Mucosa of gallbladder (tissue), 1 donor: ENCODE results near the gene PDE10A. TPM values are rescaled to one million over a fixed set of nuclear protein-coding genes. Genes with fewer than 3 reads are reported as not detected.

ENCODE experiments used
- DNase-seq: peaks from one replicate; pipeline ENCODE4 v3.0.0-alpha.2; 2020; ENCODE audit warnings: low spot score
- total RNA-seq: library from RNA; stranded (reverse); gene quantifications from one replicate; pipeline ENCODE4 v1.2.1, GENCODE V29; 2021
- donor health status: DM: no; HTN: no; CAD: no.

The PDE10A gene
- total RNA-seq = 29.0 TPM

DNA sequence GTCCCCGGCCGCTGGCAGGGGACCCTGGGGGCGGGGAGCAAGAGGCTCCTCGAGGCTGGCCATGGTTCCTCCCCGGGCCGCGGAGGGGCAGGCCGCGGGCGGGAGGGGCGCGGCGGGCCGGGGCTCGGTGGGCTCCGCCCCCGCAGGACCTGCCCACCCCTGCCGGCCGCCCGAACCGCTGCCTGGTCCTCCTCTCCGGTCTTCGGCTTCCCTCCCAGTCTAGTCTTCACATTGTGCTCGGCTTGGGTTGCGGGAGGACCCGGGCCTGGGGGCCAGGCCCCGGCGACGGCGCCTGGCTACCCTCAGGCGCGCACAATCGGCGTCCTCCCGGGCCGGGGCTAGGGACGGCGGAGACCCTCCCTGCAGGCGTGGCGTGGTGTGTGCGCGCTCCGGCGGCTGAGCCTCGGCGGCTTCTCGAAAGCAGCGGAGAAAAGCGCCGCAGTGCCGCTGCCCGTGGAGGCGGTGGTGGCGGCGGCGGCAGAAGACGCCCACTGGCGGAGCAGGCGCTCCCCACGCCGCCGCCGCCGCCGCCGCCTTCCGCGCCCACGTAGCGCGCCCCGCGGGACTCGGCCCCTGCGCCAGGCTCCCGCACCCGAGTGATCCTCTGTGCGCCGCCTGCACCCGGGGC lies at the start of gene PDE10A:
TSS of gene PDE10A (minus strand) at position 493 of the 628 bp plus-strand sequence. CDS start at position 63, 430 bp downstream.
- peak; percentile 52 for DNase-seq

DNA sequence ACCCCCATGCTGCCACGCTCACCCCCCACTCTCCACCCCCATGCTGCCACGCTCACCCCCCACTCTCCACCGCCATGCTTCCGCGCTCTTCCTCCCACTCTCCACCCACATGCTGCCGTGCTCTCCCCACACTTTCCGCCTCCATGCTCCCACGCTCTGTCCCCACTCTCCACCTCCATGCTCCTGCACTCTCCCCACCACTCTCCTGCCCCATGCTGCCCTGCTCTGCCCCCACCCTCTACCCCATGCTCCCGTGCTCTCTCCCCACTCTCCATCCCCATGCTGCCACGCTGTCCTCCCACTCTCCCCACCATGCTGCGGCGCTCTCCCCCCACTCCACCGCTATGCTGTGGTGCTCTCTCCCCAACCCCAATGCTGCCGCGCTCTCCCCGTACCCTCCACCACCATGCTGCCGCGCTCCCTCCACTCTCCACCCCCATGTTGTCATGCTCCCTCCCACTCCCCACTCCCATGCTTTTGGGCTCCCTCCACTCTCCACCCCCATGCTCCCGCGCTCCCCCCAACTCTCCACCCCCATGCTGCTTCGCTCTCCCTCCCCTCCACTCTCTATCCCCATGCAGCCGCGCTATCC lies 46.0 kb upstream of the PDE10A start:
- DNase-seq = no peak

DNA sequence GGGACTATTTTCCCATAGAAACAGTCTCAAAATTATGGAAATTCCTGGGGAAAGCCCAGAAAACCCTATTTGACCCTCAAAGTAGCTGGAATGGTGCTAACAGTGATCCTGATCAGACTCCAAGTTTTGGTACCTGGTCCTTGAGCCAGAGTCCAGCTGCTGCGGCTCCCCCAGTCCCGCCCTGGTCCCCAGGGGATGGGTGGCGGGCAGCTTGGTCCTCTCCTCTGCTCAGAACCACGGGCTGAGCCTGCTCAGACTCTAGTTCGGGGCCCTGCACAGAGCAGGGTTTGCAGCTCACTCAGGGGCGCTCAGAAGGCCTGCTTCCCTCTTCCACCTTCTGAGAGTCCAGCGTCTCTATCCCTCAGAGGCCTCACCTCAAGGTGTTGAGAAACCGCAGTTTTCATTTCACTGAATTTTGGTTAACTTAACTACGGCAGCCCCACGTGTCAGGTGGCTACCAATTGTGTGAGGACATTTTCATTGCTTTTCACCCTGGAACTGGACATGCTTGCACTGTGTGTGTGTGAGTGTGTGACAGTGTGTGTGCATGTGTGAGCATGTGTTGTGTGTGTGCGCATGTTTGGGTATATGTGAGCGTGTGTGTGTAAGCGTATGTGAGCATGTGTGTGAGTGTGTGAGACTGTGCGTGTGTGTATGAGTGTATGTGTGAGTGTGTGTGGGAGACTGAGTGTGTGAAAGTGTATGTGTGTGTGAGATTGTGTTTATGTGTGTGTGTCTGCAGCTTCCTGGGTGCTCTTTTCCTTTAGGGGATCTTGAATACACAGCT lies 44.2 kb upstream of the PDE10A start:
- no peak for DNase-seq

DNA sequence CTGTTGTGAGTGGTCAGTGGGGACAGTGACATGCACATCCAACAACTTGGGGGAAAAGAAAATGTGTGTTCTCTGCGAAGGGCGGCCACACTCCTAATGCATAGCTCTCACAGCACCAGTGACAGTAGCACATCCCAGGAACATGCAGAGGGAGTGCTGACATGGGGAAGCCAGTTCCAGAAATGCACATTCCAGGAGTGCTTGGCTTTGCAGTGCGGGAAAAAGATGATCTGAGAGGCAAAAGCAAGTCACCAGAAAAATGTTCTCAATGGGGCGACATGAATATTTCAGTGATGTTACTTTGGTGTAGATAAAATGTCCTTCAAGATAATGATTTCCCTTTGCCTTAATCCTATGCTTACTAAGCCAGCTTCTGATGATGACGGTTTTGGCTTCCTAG lies 42.9 kb upstream of the PDE10A start:
- no peak for DNase-seq

DNA sequence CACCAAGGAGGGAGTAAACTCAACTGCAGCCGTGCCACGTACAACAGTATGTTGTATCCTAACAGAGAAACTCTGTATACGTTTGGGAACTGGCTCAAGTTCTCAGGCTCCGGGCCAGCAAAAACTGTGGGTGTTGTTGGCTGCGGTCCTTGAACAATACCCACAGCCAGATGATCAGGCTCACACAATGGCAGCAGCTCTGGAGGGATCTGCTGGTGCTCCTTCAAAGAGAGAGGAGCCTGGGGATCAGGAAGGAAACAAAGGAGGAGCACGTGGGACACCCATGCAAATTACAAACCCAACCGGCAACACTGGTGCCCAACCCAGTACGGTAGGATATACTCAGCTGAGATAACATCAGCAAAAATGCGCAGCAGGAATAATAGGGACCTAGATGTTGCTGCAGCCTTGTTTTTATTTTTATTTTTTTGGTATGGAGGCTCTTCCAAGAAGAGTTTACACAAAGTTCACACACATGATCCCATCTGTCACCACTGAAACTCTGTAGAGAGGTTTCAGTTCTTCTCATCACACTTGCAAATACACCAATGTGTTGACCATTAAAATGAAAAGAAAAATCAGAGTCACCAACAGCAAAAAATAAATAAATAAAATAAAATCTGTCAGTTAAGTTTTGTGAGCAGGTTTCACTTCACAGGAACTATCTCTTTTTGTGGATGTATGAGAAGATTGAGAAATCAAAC lies 41.2 kb upstream of the PDE10A start:
- no peak for DNase-seq

DNA sequence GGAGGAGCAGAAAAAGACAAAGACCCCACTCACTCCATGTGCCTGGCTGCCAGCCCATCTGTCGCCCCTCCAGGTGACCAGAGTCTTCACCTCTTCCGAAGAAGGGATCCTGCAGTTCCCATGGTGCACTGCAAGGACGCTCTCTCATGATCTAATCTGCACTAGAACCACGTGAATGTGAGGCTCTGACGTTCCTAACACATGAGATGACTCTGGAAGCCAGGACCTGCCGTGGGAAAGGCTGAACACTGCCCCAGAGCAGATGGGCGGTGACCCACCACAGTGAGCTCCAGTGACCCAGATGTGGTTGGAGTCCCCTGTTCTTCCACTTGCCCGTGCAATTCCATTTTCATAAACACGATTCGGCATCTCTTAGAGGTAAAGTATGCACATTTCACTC lies 39.6 kb upstream of the PDE10A start:
- DNase-seq = no peak

DNA sequence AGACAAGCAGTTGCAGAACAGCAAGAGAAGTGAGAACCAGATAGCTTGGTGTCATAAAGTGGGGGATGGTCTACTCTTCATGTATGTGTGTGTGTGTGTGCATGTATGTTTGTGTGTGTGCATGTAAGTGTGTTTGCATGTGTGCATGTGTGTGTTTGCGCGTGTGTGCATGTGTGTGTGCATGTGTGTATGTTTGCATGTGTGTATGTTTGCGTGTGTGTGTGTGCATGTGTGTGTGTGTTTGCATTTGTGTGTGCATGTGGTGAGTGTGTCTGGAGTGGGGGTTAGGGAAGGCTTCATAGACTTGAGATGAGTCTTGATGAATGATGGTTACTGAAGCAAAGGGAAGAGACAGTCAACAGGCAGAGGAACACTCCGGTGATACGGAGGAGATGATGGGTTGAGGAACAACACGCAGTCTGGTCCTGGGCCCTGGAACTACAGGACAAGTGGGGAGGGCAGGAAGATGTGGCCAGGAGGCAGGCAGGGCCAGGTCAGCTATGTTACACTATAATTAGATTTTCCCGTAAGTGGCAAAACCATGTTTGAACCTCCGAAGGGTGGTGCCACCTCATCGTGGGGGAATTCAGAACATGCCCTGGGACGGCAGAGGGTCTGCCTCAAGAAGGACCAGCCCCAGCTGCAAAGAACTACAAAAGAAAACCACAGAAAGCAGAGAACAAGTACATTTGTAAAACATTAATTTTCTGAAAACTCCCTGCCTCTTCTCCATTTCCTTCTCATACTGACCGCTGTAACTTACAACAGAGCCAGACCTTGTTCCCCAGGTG lies 38.7 kb upstream of the PDE10A start:
- no peak for DNase-seq

DNA sequence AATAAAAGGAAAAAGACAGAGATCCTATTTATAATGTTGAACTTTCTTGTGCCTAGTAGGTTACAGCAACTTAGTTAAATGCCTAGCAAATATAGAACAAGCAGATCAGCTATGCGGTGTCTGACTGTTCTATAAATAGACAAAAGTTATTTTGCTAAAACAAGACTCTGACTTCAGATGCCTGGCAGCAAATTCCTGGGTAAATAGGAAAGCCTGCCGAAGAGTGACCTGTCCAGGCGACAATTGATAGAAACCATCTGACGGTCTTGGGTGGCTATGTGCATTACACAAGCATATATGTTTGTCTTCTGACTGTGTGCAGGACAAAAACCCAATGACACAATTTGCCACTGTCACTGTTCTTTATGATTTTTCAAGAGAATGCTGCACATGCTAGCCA lies 38.0 kb upstream of the PDE10A start:
- DNase-seq = no peak

DNA sequence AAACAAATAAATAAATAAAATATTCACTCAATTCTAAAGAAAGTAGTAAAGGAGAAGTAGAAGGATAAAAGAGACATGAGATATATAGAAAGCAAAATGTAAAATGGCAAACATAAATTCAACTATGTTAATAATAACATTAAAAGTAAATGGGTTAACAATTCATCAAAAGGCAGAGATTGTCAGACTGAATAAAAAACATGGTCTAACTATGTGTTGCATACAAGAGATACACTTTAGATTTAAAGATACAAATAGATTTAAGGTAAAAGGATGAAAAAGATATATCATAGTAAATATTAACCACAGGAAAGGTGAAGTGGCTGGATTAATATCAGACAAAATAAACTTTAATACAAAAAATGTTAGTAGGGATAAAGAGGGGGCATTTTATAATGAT lies 35.8 kb upstream of the PDE10A start:
- no peak for DNase-seq

DNA sequence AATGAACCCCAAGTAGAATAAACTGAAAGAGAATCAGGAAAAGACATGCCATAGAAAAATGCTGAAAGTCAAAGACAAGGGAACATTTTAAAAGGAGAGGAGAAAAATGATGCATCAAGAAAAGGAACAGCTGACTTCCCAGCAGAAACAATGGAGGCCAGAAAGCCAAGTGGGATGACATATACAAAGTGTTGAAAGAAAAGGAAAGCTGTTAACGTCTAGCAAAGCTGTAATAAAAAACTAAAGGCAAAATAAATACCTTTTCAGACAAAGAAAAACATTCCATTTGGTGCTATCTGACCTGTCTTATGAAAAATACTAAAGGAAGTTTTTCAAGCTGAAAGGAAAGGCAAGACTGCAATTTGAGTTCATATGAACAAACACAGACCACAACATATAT lies 34.1 kb upstream of the PDE10A start:
- DNase-seq = no peak

DNA sequence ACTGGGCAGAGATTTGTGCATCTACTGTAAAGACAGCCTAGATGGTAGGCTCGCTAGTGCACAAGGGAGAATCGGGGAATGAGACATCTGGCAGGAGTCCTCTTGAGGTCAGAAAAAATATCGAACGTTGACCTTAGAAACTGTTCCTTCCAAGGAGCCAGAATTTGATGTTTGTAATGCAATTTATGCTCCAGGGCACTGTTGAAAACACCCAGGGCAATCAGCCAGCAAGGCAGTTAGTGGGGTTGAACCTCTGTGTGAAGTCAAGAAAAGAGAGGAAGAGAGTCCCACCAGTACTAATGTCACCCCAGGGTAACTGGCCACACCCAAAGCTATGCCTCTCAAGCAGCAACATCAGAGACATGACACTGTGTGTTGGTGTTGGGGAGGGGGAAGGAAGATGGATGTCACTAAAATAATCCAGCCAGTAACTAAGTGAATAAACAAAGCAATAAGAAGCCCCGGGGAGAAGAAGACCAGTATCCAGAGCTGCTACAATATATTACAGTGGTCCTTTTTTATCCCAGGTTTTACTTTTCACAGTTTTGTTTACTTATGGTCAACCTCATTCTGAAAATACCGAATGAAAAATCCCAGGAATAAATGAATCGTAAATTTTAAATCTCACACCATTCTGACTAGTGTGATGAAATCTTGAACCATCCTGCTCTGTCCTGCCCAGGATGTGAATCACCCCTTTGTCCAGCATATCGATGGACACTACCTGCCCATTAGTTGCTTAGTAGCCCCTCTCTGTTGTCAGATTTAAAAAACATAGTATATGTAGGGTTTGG lies 32.9 kb upstream of the PDE10A start:
- no peak for DNase-seq

DNA sequence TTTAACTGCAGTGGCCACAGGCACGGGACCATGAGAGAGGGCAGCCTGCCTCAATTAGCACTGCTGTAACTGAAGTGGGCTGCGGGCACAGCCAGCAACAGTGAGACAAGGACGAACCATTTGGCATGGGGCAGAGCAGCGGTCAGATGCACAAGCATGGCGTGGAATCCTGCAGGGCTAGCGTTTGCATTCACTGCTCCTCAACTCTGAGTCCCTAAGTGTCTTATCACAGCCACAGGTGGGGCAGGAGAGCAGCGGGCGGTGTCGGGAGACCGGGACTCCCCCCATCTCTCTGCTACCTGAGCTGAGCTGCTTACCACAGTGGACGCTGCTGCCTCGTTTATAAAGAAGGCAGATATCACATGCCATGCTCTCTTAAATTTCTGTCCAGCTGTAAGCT lies 31.3 kb upstream of the PDE10A start:
- no peak for DNase-seq

DNA sequence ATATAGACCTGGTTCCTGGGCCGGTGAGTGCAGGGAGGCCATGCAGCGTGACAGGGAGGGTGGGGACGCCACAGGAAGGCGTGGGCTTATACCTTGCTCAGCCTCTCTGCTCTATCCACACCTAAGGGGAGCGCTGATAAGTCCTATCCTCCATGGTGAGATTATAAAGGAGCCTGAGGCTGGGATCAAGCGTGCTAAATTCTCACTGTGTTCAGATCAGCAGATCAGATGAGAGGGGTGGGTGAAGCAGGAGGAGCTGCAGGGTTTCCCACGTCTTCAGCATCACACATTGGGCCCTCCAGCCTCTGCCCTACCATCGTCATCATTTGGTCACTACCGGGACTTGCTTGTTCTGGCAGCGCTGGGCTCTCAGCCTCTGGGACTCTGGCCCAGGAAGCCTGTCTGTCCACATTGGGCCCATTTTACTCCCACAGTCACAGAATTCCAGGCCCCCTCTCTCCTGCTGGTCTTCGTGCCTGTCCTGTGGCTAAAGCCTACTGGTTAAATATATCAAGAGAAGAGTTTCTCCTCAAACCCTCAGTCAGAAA lies 29.1 kb upstream of the PDE10A start:
- DNase-seq = no peak

DNA sequence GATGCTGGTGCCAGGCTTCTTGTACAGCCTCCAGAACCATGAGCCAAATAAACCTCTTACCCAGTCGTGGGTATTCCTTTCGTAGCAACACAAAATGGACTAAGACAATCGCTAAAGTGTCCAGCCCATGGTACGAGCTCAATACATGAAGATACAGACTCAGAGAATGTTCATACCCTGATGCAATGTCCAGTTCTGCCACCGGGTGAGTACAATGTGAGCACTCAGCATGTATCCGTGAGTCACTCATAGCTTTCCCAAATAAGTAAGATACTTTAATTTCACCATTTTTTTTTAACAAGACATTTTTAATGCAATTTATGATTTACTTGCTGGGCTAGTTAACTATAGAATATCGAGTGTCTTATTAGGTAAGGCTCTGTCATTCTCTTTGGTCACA lies 26.7 kb upstream of the PDE10A start:
- no peak for DNase-seq

DNA sequence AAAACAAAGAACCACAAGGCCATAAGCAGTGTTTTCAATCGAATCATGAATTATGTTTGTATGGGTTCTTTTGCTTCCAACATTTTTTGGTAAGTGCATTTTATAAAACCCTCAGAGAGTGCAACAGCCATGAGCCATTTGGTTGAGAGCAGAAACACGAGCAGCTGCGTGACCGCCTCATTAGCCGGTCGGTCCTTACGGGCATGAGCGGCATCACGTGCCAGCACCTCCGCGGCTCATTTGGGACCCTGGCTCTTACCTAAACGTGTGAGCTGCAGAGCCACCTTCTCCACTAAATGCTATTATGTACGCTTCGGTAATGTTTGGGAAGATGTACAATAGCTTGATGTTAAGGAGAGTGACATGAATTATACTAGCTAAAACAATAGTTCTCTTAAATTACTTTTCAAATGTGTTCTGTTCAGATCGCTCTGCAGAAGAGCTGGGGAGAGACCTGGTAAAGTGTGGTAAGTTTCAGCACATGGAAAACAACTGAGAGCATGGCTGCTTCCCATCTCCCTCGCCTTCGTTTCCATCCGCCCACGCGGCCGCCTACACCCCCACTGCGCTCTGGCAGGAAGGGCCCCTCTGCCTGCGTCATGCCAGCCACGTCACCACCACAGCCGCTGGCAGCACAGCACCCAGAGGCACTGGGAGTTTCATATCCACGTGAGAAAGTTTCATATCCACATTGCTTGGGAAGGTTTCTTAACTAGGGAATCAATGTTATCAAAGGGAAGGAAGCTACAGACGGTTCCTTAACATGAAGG lies 23.7 kb upstream of the PDE10A start:
- no peak for DNase-seq

DNA sequence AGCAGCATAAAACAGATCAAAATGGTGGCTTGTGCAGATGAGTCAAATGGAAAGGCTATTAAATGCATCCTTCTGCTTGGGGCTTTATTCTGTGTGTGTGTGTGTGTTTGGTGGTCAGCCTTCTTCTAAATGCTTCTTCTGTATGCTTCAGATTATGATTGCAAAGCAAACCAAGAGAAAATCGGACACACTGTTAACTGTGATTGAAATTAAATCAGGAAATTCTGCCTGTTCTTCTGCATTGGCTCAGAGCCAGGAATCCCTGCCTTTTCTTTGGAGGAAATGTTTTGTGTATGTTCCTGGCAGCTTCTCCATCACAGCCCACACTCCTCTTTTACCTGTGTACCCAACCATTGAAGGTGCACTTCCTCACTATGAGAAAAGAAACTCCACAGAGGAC lies 22.3 kb upstream of the PDE10A start:
- no peak for DNase-seq

DNA sequence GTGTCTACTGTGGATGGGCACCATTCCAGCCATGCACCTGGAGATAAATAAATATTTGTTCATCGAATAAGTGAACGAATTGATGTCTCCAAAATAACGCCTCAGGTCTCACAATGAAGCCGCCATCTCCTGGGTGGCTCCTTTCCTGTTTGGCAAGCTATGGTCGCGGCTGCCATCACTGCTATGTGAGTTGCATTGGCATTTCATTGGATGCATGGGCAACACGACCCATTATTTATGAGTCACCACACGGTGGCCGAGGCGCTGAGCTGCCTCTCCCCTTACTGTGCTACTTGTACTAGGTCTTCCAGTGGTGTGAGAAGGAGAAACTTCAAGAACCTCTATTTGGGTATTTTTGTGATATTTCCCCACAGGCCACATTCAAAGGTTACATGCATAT lies 21.3 kb upstream of the PDE10A start:
- no peak for DNase-seq

DNA sequence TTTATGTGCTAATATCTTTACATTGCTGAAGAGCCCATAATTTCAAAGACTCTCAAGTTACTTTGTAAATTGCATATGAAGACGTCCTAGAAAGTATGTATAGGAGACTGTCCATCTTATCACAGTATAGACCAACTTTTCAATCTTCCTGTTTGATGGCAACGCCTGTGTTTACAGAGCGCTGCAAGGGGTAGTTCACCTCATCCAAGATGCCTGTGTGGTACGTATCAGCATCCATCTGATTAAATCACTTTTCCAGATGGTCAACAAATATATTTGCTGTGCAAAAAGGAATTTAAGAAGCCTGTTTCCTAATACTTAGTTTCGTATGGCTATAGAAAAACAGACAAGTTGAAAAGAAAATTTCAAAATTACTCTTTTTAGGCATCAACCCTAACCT lies 17.9 kb upstream of the PDE10A start:
- DNase-seq = no peak

DNA sequence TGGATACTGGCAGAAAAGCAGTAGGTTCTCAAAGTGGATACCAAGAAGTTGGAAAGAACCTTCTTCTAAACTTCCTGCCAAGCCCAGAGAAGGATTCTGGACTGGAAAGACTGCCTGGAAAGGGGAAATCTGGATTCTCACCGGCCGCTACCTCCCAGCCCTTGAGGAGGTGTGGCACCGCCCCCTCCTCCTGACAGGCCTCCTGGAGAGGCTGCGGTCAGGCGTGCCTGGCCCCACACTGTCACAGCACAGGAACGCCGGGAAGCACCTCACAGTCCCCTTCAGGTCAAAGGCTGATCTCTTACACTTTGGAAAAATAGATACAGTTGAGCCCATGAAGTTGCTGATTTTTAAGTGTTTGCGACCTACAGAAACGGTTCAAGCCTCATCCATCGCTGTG lies 16.3 kb upstream of the PDE10A start:
- no peak for DNase-seq

DNA sequence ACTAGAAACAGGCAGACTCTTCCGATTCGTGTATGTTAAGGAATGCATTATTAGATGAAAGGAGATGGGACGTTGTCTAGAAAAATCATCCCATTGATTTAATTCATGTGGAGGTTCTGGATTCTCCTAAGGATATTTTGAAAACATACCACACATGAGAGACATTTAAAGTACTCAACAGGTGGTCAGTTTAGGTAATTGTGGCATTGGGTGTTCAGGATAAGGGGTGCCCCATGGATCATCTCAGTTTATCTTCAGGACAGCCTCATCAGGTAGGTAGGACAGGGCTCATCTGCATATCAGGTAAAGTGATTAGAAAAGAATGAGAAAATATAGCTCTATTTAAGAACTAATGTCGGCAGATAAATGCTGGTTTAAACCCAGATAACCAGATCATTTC lies 15.9 kb upstream of the PDE10A start:
- no peak for DNase-seq
